IMR-90 (cell line): ENCODE data around the gene DMAC2L. TPM values are rescaled to one million over a fixed set of nuclear protein-coding genes. Genes with fewer than 3 reads are reported as not detected.

Source experiments
- ATAC-seq: fragments of 200-7000 bp; cut with Tn5 transposase; 2 replicates; pipeline ENCODE4 v1.9.1; 2020; ENCODE audit warnings: low read depth, mild to moderate bottlenecking, moderate library complexity
- BruUV-seq: library from RNA; stranded (reverse); fragments of 400-500 nt; replicated peaks from 2 replicates; lab custom pipeline; 2021; lab: Mats Ljungman, UMichigan
- CTCF ChIA-PET: fragments of 300-600 bp; formaldehyde crosslinking; extraction: SDS; loops from one replicate; lab custom pipeline; 2021; ENCODE audit warnings: antibody characterized with exemption; lab: Yijun Ruan, JAX
- POLR2A ChIA-PET: fragments of 300-600 bp; sonication (Branson Sonifier 250); formaldehyde crosslinking; loops from one replicate; lab custom pipeline; 2022; ENCODE audit warnings: antibody characterized with exemption; ENCODE audit not compliant: unreplicated experiment; lab: Charles Lee
- DNase-seq: peaks from one replicate; pipeline ENCODE4 v3.0.0; 2013
- H2AFZ ChIP-seq: replicated peaks from 2 replicates; pipeline ENCODE3; 2013; ENCODE audit warnings: low read length, mild to moderate bottlenecking; ENCODE audit not compliant: poor library complexity
- H2AK5ac ChIP-seq: 2 replicates; pipeline ENCODE4 v1.6.1; 2013; ENCODE audit warnings: low read depth, low read length, inconsistent platforms
- H2AK9ac ChIP-seq: replicated peaks from 2 replicates; pipeline ENCODE3; 2013; ENCODE audit warnings: mild to moderate bottlenecking, low read depth, low read length, moderate library complexity; ENCODE audit not compliant: poor library complexity
- H2BK120ac ChIP-seq: 2 replicates; pipeline ENCODE4 v1.6.1; 2013; ENCODE audit warnings: low read depth, low read length, inconsistent platforms
- H2BK15ac ChIP-seq: 3 replicates; pipeline ENCODE4 v1.6.1; 2013; ENCODE audit warnings: low read depth, low read length, inconsistent platforms
- H2BK20ac ChIP-seq: 2 replicates; pipeline ENCODE4 v1.6.1; 2013; ENCODE audit warnings: low read depth, mild to moderate bottlenecking, inconsistent platforms, low read length, moderate library complexity
- H2BK5ac ChIP-seq: 2 replicates; pipeline ENCODE4 v1.6.1; 2013; ENCODE audit warnings: mild to moderate bottlenecking, low read depth, low read length, inconsistent platforms; ENCODE audit not compliant: poor library complexity, severe bottlenecking
- H3K14ac ChIP-seq: replicated peaks from 2 replicates; pipeline ENCODE4 v1.6.1; 2013; ENCODE audit warnings: low read depth, low read length, inconsistent platforms
- H3K18ac ChIP-seq: 2 replicates; pipeline ENCODE4 v1.6.1; 2013; ENCODE audit warnings: low read depth, low read length, control low read depth
- H3K23ac ChIP-seq: 2 replicates; pipeline ENCODE4 v1.6.1; 2013; ENCODE audit warnings: low read depth, low read length, inconsistent platforms
- H3K27ac ChIP-seq: 2 replicates; pipeline ENCODE4 v1.5.1; 2013; ENCODE audit warnings: mild to moderate bottlenecking, control low read depth, low read length; ENCODE audit not compliant: insufficient read depth
- H3K27me3 ChIP-seq: 2 replicates; pipeline ENCODE4 v1.6.1; 2013; ENCODE audit warnings: low read length; ENCODE audit not compliant: control insufficient read depth, insufficient read depth
- H3K36me3 ChIP-seq: 2 replicates; pipeline ENCODE4 v1.6.1; 2013; ENCODE audit warnings: low read length, mixed read lengths; ENCODE audit not compliant: control insufficient read depth, insufficient read depth
- H3K4ac ChIP-seq: 2 replicates; pipeline ENCODE4 v1.6.1; 2013; ENCODE audit warnings: low read depth, low read length, inconsistent platforms
- H3K4me1 ChIP-seq: 2 replicates; pipeline ENCODE4 v1.6.1; 2013; ENCODE audit warnings: low read length, mixed read lengths; ENCODE audit not compliant: control insufficient read depth, insufficient read depth
- H3K4me2 ChIP-seq: 2 replicates; pipeline ENCODE4 v1.6.1; 2013; ENCODE audit warnings: low read depth, mild to moderate bottlenecking, control low read depth, low read length, moderate library complexity
- H3K4me3 ChIP-seq: 2 replicates; pipeline ENCODE4 v1.5.1; 2013; ENCODE audit warnings: low read depth, mild to moderate bottlenecking, control low read depth, low read length, moderate library complexity; ENCODE audit not compliant: insufficient read depth
- H3K56ac ChIP-seq: 2 replicates; pipeline ENCODE4 v1.6.1; 2013; ENCODE audit warnings: low read length, inconsistent platforms; ENCODE audit not compliant: insufficient read depth; ENCODE audit errors: extremely low read depth
- H3K79me1 ChIP-seq, 2 experiments: 2 replicates each; pipeline ENCODE4 v1.6.1; 2013; ENCODE audit warnings: low read length in 2 of 2, inconsistent platforms in 1 of 2, low read depth in 1 of 2
- H3K9ac ChIP-seq: 2 replicates; pipeline ENCODE4 v1.6.1; 2013; ENCODE audit warnings: low read depth, low read length, control low read depth
- H3K9me1 ChIP-seq: 2 replicates; pipeline ENCODE4 v1.6.1; 2013; ENCODE audit warnings: low read length, inconsistent platforms; ENCODE audit not compliant: insufficient read depth
- H3K9me3 ChIP-seq: 2 replicates; pipeline ENCODE4 v1.6.1; 2013; ENCODE audit warnings: low read length; ENCODE audit not compliant: control insufficient read depth, insufficient read depth
- H4K20me1 ChIP-seq: 2 replicates; pipeline ENCODE4 v1.6.1; 2013; ENCODE audit warnings: low read length, inconsistent platforms; ENCODE audit not compliant: insufficient read depth
- H4K5ac ChIP-seq: 2 replicates; pipeline ENCODE4 v1.6.1; 2013; ENCODE audit warnings: mild to moderate bottlenecking, low read depth, low read length, control low read depth
- H4K8ac ChIP-seq, 2 experiments: 2 replicates each; pipeline ENCODE4 v1.6.1; 2013; ENCODE audit warnings: low read depth in 2 of 2, low read length in 2 of 2, control low read depth in 1 of 2, inconsistent platforms in 1 of 2
- H4K91ac ChIP-seq: 2 replicates; pipeline ENCODE4 v1.6.1; 2013; ENCODE audit warnings: low read depth, low read length, inconsistent platforms; ENCODE audit not compliant: insufficient read depth
- BHLHE40 ChIP-seq: fragments of 150-350 bp; IDR thresholded peaks from 2 replicates; pipeline ENCODE4 v1.6.1; 2016; ENCODE audit warnings: mild to moderate bottlenecking, low read depth, low read length
- CEBPB ChIP-seq: IDR thresholded peaks from 2 replicates; pipeline ENCODE4 v1.6.1; 2012; ENCODE audit warnings: low read depth, low read length, improper control_type of control experiment
- CHD1 ChIP-seq: IDR thresholded peaks from 2 replicates; pipeline ENCODE4 v1.6.1; 2012; ENCODE audit warnings: low read depth, low read length, improper control_type of control experiment
- ELK1 ChIP-seq: fragments of 150-350 bp; IDR thresholded peaks from 2 replicates; pipeline ENCODE4 v1.6.1; 2016; ENCODE audit warnings: low read depth, mild to moderate bottlenecking, low read length, moderate library complexity, borderline replicate concordance
- FOS ChIP-seq: fragments of 150-350 bp; IDR thresholded peaks from 2 replicates; pipeline ENCODE4 v1.6.1; 2016; ENCODE audit warnings: low read depth, low read length
- MAFK ChIP-seq: IDR thresholded peaks from 2 replicates; pipeline ENCODE4 v1.6.1; 2012; ENCODE audit warnings: low read depth, low read length, improper control_type of control experiment
- MAZ ChIP-seq: IDR thresholded peaks from 2 replicates; pipeline ENCODE4 v1.6.1; 2012; ENCODE audit warnings: low read depth, mild to moderate bottlenecking, low read length, improper control_type of control experiment, moderate library complexity, borderline replicate concordance
- MXI1 ChIP-seq: IDR thresholded peaks from 2 replicates; pipeline ENCODE4 v1.6.1; 2012; ENCODE audit warnings: low read depth, mild to moderate bottlenecking, low read length, moderate library complexity, borderline replicate concordance
- NFE2L2 ChIP-seq: fragments of 150-350 bp; IDR thresholded peaks from 2 replicates; pipeline ENCODE4 v1.6.1; 2016; ENCODE audit warnings: low read depth, mild to moderate bottlenecking, low read length
- POLR2A ChIP-seq: IDR thresholded peaks from 2 replicates; pipeline ENCODE4 v1.6.1; 2012; ENCODE audit warnings: mild to moderate bottlenecking, low read depth, low read length
- RAD21 ChIP-seq: IDR thresholded peaks from 2 replicates; pipeline ENCODE4 v1.6.1; 2012; ENCODE audit warnings: low read length, improper control_type of control experiment
- RCOR1 ChIP-seq: IDR thresholded peaks from 2 replicates; pipeline ENCODE4 v1.6.1; 2012; ENCODE audit warnings: mild to moderate bottlenecking, low read length, improper control_type of control experiment; ENCODE audit not compliant: insufficient replicate concordance
- RFX5 ChIP-seq: IDR thresholded peaks from 2 replicates; pipeline ENCODE4 v1.8.0; 2012; ENCODE audit warnings: low read depth, mild to moderate bottlenecking, low read length, moderate library complexity
- SMC3 ChIP-seq: fragments of 150-350 bp; IDR thresholded peaks from 2 replicates; pipeline ENCODE4 v1.6.1; 2016; ENCODE audit warnings: low read depth, mild to moderate bottlenecking, antibody characterized with exemption, low read length, moderate library complexity
- USF2 ChIP-seq: fragments of 150-350 bp; IDR thresholded peaks from 2 replicates; pipeline ENCODE4 v1.6.1; 2017; ENCODE audit warnings: mild to moderate bottlenecking, antibody characterized with exemption, low read length, low read depth
- WGBS, 2 experiments: methylation state at CpG; one replicate each; pipeline versions ENCODE4 v1.1.5 to v1.1.7; 2013; ENCODE audit warnings: missing lambda C conversion rate in 2 of 2; ENCODE audit not compliant: insufficient read length in 1 of 2; ENCODE audit errors: extremely low coverage in 2 of 2; 5-methylcytosine and 5-hydroxymethylcytosine counted together
- dilution Hi-C: fragments of 300-500 bp; cut with HindIII; formaldehyde crosslinking; loops from one replicate; pipeline ENCODE4 v1.14.3; 2018; ENCODE audit warnings: low sequenced_read_pairs; ENCODE audit not compliant: unreplicated experiment
- in situ Hi-C: fragments of 300-500 bp; cut with MboI; formaldehyde crosslinking; loops from 3 replicates; pipeline ENCODE4 v1.14.3; 2019; ENCODE audit warnings: low sequenced_read_pairs, inconsistent platforms, mixed read lengths
- intact Hi-C: fragments of 100-400 bp; cut with micrococcal nuclease; formaldehyde crosslinking; loops from 2 replicates; pipeline ENCODE4 v1.10.0; 2022
- polyA plus RNA-seq, 3 experiments: library from polyadenylated mRNA; depleted of rRNA; stranded (reverse); fragments of >200 nt; gene quantifications; 2 replicates each; pipeline ENCODE4 v1.2.3, GENCODE V29; 2012; ENCODE audit warnings: low replicate concordance in 1 of 3
- total RNA-seq: library from RNA; depleted of rRNA; stranded (reverse); fragments of >200 nt; gene quantifications from 2 replicates; pipeline ENCODE4 v1.2.3, GENCODE V29; 2012
- TF ChIP-seq, protein P1 (sequence below): conservative IDR thresholded peaks from 2 replicates; pipeline ENCODE4 v1.5.1; 2012; ENCODE audit warnings: mild to moderate bottlenecking, low read depth, low read length, improper control_type of control experiment

DMAC2L gene
- total and polyA plus RNA-seq, 2 of the 4 experiments (the other 2 are of a cell fraction), result 5.0 to 6.1 TPM

DNA sequence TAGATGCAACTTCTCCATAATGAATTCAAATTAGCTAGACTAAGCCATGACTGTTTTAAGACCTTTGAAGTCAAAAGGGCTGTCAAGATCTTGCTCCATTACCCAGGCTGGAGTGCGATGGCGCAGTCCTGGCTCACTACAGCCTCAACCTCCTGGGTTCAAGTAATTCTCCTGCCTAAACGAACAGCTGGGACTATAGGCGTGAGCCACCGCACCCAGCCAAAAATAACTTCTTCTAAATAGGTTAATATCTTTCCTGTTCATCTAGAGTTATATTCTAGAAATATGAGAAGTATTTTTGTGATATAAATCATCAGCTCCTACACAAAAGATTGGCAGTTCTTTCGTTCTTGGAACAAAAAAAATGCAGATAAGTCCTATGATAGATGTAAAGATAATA is 41.2 kb upstream of the DMAC2L start:
- H4K5ac ChIP-seq, result no peak overlapping the region
- no peak overlapping the region for H2BK20ac ChIP-seq
- H3K4me2 ChIP-seq, result no peak overlapping the region
- POLR2A ChIA-PET, result no interaction called here
- H2BK15ac ChIP-seq, result no peak overlapping the region
- H3K9me1 ChIP-seq, result no peaks in the 10 kb centered on the region
- no peak overlapping the region for H3K56ac ChIP-seq
- dilution Hi-C loops (no loop called here), intact Hi-C loops (no loop called here), in situ Hi-C loops (no loop called here)
- H3K27me3 ChIP-seq, result no peaks in the 10 kb centered on the region
- no peak overlapping the region for H3K23ac ChIP-seq
- no peak for TF ChIP-seq RCOR1
- no peak for TF ChIP-seq RFX5
- TF ChIP-seq MXI1, result no peak
- TF ChIP-seq CEBPB, result no peak
- TF ChIP-seq NFE2L2, result no peak
- TF ChIP-seq BHLHE40, result no peak
- TF ChIP-seq RAD21, result no peak
- TF ChIP-seq FOS, result no peak
- TF ChIP-seq MAFK, result no peak
- no peak for TF ChIP-seq USF2
- no peak for TF ChIP-seq ELK1
- TF ChIP-seq, protein P1, sequence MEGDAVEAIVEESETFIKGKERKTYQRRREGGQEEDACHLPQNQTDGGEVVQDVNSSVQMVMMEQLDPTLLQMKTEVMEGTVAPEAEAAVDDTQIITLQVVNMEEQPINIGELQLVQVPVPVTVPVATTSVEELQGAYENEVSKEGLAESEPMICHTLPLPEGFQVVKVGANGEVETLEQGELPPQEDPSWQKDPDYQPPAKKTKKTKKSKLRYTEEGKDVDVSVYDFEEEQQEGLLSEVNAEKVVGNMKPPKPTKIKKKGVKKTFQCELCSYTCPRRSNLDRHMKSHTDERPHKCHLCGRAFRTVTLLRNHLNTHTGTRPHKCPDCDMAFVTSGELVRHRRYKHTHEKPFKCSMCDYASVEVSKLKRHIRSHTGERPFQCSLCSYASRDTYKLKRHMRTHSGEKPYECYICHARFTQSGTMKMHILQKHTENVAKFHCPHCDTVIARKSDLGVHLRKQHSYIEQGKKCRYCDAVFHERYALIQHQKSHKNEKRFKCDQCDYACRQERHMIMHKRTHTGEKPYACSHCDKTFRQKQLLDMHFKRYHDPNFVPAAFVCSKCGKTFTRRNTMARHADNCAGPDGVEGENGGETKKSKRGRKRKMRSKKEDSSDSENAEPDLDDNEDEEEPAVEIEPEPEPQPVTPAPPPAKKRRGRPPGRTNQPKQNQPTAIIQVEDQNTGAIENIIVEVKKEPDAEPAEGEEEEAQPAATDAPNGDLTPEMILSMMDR, result no peak
- no peak for TF ChIP-seq MAZ
- no peak for TF ChIP-seq POLR2A
- TF ChIP-seq CHD1, result no peak
- no peak for TF ChIP-seq SMC3
- ATAC-seq (no peak), DNase-seq (no peak)
- H4K91ac ChIP-seq, result no peak overlapping the region
- no peak overlapping the region for H3K14ac ChIP-seq
- H3K4me1 ChIP-seq, result peaks cover 2% of the 10 kb centered on the region; the same call in 1 of the 2 replicates
- no peak overlapping the region for H3K4ac ChIP-seq
- no peak overlapping the region for H2AFZ ChIP-seq
- H4K20me1 ChIP-seq, result no peaks in the 10 kb centered on the region
- no peak overlapping the region for H3K9ac ChIP-seq
- H2AK5ac ChIP-seq, result no peak overlapping the region
- no peak overlapping the region for H3K18ac ChIP-seq
- WGBS, 2 experiments, result no CpG with 5 or more reads among the region's 6 CpGs
- H2BK120ac ChIP-seq, result no peak overlapping the region
- H2AK9ac ChIP-seq, result no peak overlapping the region
- no peaks in the 10 kb centered on the region for H3K36me3 ChIP-seq
- H3K9me3 ChIP-seq, result no peaks in the 10 kb centered on the region
- H3K4me3 ChIP-seq, result no peak overlapping the region
- BruUV-seq, result no TSS peak
- H3K27ac ChIP-seq, result no peak overlapping the region
- H4K8ac ChIP-seq, result no peak overlapping the region
- no peak overlapping the region for H2BK5ac ChIP-seq
- CTCF ChIA-PET, result interaction anchor here (0.6 kb wide), 1 partner anchor 18 kb away, joined by 3 read pairs; no protein-coding TSS in a partner anchor
- H3K79me1 ChIP-seq, result no peaks in the 10 kb centered on the region
